BE2C (cell line): Measurements from ENCODE around the gene BBLN.

Experiments used
- DNase-seq: peaks from one replicate; pipeline ENCODE4 v3.0.0-alpha.2; 2020
- H3K27me3 ChIP-seq: fragments of 250-450 bp; sonication (Bioruptor Pico); 2 replicates; pipeline ENCODE4 v1.5.1; 2020; ENCODE audit warnings: mild to moderate bottlenecking
- H3K36me3 ChIP-seq: fragments of 250-450 bp; sonication (Bioruptor Pico); 2 replicates; pipeline ENCODE4 v1.5.1; 2020; ENCODE audit warnings: mild to moderate bottlenecking
- H3K4me1 ChIP-seq: fragments of 250-450 bp; sonication (Bioruptor Pico); 2 replicates; pipeline ENCODE4 v1.5.1; 2020
- H3K4me3 ChIP-seq: 2 replicates; pipeline ENCODE4 v1.5.1; 2011; ENCODE audit warnings: low read depth, low read length
- H3K9me3 ChIP-seq: fragments of 250-450 bp; sonication (Bioruptor Pico); 2 replicates; pipeline ENCODE4 v1.5.1; 2020
- TF ChIP-seq, protein P1 (sequence below): IDR thresholded peaks from 2 replicates; pipeline ENCODE4 v1.5.1; 2012; ENCODE audit warnings: mild to moderate bottlenecking, low read depth, low read length

Gene BBLN

DNA sequence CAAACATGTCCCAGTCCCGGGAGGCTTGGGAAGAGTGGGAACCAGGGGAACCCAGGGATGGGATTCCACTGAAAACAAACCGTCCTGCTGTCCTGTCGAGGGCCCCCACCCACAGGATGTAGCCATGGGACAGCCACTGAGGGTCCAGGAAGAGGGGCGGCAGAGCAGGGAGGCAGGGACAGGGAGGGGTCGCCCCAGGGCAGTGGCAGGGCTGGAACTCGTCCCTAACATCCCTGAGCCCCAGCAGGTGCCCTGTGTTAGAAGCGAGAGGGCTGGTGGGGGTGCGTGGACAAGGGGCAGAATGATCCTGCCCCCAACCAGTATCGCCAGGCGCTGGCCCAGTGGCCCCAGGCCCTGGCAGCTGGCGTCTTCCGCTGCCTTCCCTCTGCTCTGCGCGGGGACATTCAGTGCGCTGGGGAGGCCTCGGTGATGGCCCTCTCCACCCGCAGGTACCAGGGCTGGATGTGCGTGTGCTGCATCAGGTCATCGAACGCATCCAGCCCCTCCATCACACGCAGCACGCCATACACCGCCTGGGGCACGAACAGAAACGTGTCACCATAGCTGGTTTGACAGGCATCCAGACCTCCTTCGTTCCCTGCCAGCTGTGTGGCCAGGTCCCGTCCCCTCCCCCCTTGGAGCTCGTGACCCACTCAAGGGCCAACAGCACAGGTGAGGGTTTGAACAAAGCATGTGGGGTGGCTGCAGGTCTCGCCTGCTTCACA, 39.2 kb upstream of the BBLN start:
- TF ChIP-seq, protein P1, sequence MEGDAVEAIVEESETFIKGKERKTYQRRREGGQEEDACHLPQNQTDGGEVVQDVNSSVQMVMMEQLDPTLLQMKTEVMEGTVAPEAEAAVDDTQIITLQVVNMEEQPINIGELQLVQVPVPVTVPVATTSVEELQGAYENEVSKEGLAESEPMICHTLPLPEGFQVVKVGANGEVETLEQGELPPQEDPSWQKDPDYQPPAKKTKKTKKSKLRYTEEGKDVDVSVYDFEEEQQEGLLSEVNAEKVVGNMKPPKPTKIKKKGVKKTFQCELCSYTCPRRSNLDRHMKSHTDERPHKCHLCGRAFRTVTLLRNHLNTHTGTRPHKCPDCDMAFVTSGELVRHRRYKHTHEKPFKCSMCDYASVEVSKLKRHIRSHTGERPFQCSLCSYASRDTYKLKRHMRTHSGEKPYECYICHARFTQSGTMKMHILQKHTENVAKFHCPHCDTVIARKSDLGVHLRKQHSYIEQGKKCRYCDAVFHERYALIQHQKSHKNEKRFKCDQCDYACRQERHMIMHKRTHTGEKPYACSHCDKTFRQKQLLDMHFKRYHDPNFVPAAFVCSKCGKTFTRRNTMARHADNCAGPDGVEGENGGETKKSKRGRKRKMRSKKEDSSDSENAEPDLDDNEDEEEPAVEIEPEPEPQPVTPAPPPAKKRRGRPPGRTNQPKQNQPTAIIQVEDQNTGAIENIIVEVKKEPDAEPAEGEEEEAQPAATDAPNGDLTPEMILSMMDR = no peak
- peak; percentile 82 for DNase-seq
- Histone ChIP-seq H3K36me3 (peaks cover 43% of the 10 kb centered on the region), H3K9me3 (no peaks in the 10 kb centered on the region), H3K27me3 (no peaks in the 10 kb centered on the region), H3K4me3 (no peak overlapping the region), H3K4me1 (peaks cover 13% of the 10 kb centered on the region)

DNA sequence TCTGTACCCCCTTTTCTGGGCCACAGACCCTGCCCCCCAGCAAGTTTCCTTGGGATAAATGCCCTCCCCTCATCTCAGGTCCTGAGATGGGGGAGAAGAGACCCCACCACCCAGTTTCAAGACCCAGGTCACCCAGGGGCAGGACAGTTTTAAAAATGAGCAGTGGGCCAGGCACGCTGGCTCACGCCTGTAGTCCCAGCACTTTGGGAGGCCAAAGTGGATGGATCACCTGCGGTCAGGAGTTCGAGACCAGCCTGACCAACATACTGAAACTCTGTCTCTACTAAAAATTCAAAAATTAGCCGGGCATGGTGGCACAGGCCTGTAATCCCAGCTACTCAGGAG, 38.6 kb upstream of the BBLN start:
- TF ChIP-seq, protein P1 = no peak
- H3K36me3 ChIP-seq = peaks cover 43% of the 10 kb centered on the region

DNA sequence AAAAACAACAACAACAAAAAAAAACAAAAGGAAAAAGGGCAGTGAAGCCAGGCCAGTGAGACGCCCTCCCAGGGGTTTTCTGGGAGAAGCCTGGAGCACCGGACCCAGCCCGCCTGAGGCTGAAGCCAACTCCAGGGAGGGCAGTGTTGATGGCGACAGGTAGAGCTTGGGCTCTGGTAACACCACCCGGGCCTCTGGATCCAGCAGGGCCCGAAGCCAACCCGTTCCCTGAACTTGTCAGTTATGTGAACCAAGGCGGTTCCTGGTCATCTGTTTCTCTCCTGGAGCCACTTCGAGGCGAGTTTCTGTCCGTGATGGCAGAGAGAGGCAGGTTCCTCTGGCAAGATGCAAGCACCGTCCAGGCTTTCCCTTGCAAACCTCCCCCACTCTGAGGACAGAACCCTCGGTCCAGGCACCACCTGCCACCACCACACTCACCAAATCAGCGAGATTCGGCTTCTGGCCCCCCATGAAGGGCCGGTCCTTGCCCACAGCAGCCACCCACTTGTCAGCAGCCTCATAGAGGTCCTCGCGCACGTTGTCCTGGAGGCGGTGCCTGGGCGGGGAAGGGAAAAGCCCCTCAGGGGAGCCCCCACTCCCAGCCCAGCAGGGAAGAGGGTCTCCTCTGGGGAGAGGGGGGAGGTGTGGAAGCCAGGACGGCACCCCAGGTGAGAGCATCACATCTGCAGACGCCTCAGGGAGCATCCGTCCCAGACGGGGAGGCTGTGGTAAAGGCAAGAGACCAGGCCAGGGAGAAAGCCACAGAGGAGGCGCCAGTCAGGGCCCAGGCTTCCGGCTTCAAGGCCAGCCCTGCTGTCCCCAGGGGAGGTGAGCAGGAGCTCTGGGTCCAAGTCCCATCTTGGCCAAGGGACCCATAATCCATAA, 37.9 kb upstream of the BBLN start:
- Histone ChIP-seq H3K27me3 (no peaks in the 10 kb centered on the region), H3K9me3 (no peaks in the 10 kb centered on the region), H3K4me3 (no peak overlapping the region), H3K36me3 (peaks cover 43% of the 10 kb centered on the region), H3K4me1 (peaks cover 13% of the 10 kb centered on the region)
- TF ChIP-seq, protein P1 = no peak
- DNase-seq = no peak

More for the DNA sequence above, 38.6 kb upstream of the BBLN start:
- no peak overlapping the region for H3K4me3 ChIP-seq
- H3K27me3 ChIP-seq = no peaks in the 10 kb centered on the region
- H3K9me3 ChIP-seq = no peaks in the 10 kb centered on the region
- no peak for DNase-seq
- peaks cover 13% of the 10 kb centered on the region for H3K4me1 ChIP-seq

DNA sequence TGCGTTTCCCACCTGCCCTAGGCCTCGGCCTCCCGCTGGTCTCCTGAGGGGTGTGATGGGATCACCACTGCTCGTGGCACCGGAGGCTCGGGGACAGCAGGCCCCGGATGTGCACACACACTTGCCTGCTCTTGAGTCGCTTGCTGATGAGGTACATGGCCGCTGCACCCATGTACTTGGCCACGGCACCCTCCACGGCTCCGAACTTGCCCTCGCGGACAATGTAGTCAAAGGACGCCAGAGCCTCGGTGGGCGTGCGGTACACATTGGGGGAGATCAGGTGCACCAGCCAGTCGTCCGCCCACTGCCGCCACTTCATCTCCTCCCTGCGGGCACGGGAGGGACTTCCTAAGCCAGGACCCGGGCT, 37.3 kb upstream of the BBLN start:
- Histone ChIP-seq H3K4me1 (peaks cover 13% of the 10 kb centered on the region), H3K4me3 (no peak overlapping the region), H3K27me3 (no peaks in the 10 kb centered on the region), H3K9me3 (no peaks in the 10 kb centered on the region), H3K36me3 (peaks cover 46% of the 10 kb centered on the region)
- TF ChIP-seq, protein P1 = no peak
- DNase-seq = no peak

DNA sequence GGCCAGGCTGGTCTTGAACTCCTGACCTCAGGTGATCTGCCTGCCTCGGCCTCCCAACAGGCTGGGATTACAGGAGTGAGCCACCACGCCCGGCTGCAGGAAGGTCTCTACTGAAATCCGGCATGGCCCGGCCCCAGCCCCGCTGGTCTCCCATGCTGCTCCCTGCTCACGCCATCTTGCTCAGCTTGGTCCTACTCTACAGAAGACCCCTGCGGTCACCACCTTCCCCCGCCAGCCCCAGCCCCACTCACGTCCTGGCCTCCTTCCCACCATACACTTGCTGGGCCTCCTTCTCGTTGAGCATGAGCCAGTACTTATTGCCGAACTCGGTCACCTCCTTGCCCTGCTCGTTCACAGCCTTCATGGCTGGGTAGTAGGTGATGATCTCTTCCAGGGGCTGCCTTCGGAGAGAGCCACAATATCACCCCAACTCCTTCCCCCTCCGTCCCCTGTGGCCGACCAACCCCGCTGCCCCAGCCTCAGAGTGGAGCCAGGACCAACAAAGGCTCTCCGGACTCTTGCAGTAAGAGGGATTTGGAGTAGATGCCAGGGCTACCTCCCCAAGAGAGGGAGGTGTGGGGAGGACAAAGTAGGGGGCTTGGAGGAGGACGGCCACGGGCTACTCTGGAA, 36.5 kb upstream of the BBLN start:
- peaks cover 46% of the 10 kb centered on the region for H3K36me3 ChIP-seq
- no peaks in the 10 kb centered on the region for H3K27me3 ChIP-seq
- DNase-seq = no peak
- TF ChIP-seq, protein P1 = no peak
- peaks cover 13% of the 10 kb centered on the region for H3K4me1 ChIP-seq
- no peak overlapping the region for H3K4me3 ChIP-seq
- H3K9me3 ChIP-seq = no peaks in the 10 kb centered on the region
